HCT116 (cell line): ENCODE results near the gene STX5.

Experiments
- CEBPB ChIP-seq: IDR thresholded peaks from 2 replicates; pipeline ENCODE4 v1.6.1; 2012; ENCODE audit warnings: low read depth
- CTCF ChIP-seq, 3 experiments: fragments of 200-600 bp in 1 of 3; sonication (generic) in 1 of 3; IDR thresholded peaks in 2 of 3; conservative IDR thresholded peaks in 1 of 3; 2 replicates each; pipeline ENCODE4 v1.5.1; 2012 to 2017; ENCODE audit warnings: low read depth in 2 of 3, low read length in 2 of 3, antibody characterized with exemption in 1 of 3, borderline replicate concordance in 1 of 3, control low read depth in 1 of 3, mild to moderate bottlenecking in 1 of 3, mixed read lengths in 1 of 3, mixed run types in 1 of 3, moderate library complexity in 1 of 3; ENCODE audit not compliant: insufficient read depth in 1 of 3
- ELF1 ChIP-seq: IDR thresholded peaks from 2 replicates; pipeline ENCODE4 v1.6.1; 2012; ENCODE audit warnings: low read depth, borderline replicate concordance
- EZH2phosphoT487 ChIP-seq: fragments of 200-600 bp; IDR thresholded peaks from 2 replicates; pipeline ENCODE4 v1.6.1; 2018; ENCODE audit warnings: antibody characterized with exemption, borderline replicate concordance
- FOSL1 ChIP-seq: IDR thresholded peaks from 2 replicates; pipeline ENCODE4 v1.6.1; 2012; ENCODE audit warnings: low read depth
- JUND ChIP-seq: IDR thresholded peaks from 2 replicates; pipeline ENCODE4 v1.6.1; 2012
- MAX ChIP-seq: IDR thresholded peaks from 2 replicates; pipeline ENCODE4 v1.6.1; 2012
- POLR2A ChIP-seq: IDR thresholded peaks from 2 replicates; pipeline ENCODE4 v1.7.0; 2011; ENCODE audit warnings: borderline replicate concordance; ENCODE audit not compliant: insufficient read depth, insufficient read length; ENCODE audit errors: extremely low read depth
- RAD21 ChIP-seq: IDR thresholded peaks from 2 replicates; pipeline ENCODE4 v1.6.1; 2012; ENCODE audit warnings: low read depth, mild to moderate bottlenecking
- REST ChIP-seq: IDR thresholded peaks from 2 replicates; pipeline ENCODE4 v1.6.1; 2012; ENCODE audit warnings: low read depth
- ZFX ChIP-seq: fragments of 450-650 bp; IDR thresholded peaks from 2 replicates; pipeline ENCODE4 v1.6.1; 2017
- ZNF274 ChIP-seq: fragments of 200-500 bp; sonication (Bioruptor generic); IDR thresholded peaks from 2 replicates; pipeline ENCODE4 v1.6.1; 2014; ENCODE audit warnings: mild to moderate bottlenecking, low read depth, low read length, inconsistent platforms

DNA sequence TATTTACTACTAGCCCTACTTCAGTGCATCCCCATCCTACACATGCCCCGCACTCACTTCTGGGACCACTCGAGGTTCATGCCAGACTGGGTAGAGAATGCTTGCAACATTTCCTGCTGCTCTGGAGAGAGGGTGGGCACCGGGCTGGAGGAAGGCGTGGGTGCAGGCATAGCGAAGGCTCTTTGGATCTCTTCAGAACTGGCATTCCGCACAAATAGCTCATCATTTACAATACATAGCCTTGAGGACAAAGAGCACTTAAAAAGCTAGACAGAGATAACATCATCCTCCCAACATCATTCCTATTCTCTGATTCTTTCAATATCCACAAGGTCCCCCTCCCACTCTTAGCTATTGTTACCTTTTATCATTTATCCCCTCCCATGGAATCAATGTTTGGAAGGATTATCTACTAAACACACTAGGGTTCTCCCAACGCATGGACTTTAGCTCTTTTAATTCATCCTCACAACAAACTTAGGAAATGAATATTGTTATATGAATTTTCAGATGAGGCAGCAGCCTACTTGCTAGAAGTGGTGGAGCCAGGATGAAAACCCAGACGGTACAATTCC is 37.6 kb downstream of the STX5 start:
- no peak for TF ChIP-seq JUND
- TF ChIP-seq CEBPB = no peak
- no peak for TF ChIP-seq RAD21
- no peak for TF ChIP-seq CTCF (IDR thresholded peaks at IDR 0.05 in 2 of 3, conservative IDR thresholded peaks at IDR 0.05 in 1 of 3; ENCODE audit: borderline replicate concordance in 1 of 3, insufficient read depth in 1 of 3, low read depth in 2 of 3, low read length in 2 of 3)
- TF ChIP-seq POLR2A = no peak
- no peak for TF ChIP-seq FOSL1
- TF ChIP-seq MAX = no peak
- no peak for TF ChIP-seq ELF1
- TF ChIP-seq ZNF274 = no peak
- TF ChIP-seq REST = no peak
- no peak for TF ChIP-seq ZFX
- TF ChIP-seq EZH2phosphoT487 = no peak
